GDM1 (cell line): Measurements from ENCODE around the gene RELL2.
A peak's percentile ranks its signal among the peaks of the same experiment; 100 is the strongest.

ENCODE experiments used
- DNase-seq: peaks from one replicate; lab custom pipeline; 2025; lab: John Stamatoyannopoulos, UW

RELL2 gene

DNA sequence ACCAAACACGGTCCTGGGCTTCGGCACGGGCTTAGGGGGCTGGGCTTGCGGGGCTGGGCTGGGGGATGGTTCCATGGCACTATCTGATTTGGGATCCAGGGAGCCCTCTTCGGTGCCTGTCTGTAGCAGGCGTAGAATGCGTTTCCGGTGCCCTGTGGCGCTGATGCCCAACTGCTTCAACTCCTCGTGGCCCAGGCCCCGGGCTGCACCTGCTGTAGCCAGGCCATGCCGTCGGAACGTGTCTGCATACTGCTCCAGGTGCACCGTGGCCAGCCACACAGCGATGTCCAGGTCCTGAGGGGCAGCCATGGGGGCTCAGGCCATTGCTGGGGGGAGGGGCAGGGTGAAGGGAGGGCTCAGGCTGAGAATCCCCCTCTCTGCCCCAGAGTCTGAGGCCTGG, 43.4 kb downstream of the RELL2 start:
- DNase-seq = no peak

DNA sequence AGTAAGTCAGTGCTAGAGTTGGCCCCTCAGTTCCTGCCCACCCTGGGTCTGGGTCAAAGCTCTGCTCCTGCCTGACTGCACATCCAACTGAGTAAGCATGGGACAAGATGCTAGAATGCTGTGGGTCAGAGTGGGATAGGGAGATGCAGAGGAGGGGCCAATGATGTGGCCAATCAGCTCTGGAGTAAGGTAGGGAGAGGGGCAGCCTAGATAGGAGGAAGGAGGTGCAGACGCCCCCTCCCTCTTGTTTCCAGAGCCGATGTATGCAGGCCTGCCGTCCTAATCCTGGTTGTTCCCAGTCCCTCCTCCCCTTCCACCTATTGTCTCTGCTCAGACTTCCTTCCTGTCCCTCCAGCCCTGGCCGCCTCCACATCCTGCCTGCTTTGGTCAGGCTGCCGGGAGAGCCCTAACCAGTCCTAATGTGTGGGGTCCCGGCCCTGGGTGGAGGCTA, 44.0 kb downstream of the RELL2 start:
- DNase-seq = no peak

DNA sequence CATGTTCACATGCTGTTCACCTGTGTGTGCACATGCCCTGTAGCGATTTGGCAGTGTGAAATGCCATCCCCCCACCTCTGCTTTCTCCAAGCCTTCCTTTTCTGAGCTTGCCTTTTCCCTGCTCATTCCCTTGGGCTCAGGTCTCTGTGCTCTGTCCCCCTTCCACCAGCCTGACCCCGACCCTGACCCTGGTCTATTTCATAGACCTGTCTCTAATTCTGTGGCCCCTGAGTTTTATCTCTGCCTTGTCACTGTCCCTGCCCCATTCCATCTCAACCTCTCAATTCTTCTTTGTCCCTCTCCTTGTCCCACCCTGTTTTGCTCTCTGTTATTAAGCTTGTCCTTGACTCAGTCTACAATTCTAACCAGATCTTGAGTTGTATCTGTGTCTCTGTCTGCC, 44.5 kb downstream of the RELL2 start:
- DNase-seq = no peak

DNA sequence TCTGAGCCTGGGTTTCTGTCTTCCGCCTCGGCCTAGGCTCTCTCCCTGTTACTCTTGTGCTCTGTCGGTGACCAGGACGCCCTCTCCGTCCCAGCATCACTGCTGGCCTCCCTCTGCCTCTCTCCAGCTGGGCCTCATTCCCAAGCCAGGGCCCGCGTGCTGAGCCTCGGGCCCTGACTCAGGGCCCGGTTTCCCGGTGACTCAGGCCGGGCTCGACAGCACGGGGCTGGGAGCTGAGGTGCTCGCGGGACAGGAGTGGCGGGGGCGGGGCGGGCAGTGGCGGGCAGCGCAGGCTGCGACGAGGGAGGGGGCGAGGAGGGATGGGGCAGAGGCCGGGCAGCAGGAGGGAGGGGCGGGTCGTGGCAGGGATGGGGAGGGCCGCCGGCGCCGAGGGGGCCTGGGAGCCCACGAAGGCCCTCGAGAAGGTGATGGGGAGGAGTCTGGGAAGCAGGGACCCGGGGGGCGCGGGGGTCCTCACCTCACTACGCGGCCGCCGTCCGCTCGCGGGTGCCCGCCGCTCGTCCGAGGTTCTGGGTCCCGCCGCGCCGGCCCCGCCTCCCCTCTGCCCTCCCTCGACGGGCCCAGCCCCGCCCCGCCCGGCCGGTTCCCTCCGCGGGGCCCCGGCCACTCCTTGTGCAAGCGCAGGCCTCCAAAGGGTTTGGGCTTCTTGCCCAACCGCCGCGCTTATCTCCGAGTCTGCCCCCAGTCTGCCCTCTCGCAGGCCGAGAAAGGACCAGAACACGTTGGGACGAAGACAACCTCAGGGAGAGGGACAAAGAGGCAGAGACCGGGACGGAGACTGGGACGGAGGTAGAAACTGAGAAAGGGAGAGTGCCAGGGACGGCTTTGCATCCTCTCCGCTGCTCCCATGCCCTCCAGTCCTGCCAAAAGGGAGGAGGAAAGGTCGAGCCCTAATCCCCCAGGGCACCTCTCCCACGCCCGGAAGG, 45.2 kb downstream of the RELL2 start, which contains the start of gene ARAP3:
TSS of gene ARAP3 (minus strand) at position 536 of the 947 bp plus-strand sequence. CDS start 1,744 bp downstream, outside the sequence.
- peak; percentile 20 for DNase-seq

DNA sequence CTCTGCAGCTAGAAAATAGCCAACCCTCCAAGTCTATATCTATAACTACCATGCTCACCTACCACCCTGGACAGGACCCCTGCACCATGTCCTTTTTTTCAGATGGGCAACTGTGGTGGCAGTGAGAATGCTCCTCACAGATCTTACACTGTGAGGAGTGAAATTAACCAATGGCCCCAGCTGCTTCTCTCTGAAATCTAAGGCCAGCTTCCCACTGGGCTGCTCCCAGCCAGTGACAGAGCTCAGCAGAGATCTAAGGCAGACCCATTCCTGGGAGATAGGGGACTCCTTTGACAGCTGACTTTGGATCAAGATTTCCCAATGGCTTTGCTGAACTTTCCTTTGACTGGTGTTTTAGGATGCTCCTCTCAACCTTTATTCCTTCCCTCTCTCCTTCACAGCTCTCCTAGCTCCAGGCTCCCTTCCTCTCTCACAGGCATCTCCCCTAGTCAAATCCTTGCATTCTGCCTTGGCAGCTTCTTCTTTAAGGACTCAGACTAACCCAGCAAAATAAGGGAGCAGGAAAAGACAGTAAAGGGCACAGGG, 46.9 kb downstream of the RELL2 start:
- no peak for DNase-seq

DNA sequence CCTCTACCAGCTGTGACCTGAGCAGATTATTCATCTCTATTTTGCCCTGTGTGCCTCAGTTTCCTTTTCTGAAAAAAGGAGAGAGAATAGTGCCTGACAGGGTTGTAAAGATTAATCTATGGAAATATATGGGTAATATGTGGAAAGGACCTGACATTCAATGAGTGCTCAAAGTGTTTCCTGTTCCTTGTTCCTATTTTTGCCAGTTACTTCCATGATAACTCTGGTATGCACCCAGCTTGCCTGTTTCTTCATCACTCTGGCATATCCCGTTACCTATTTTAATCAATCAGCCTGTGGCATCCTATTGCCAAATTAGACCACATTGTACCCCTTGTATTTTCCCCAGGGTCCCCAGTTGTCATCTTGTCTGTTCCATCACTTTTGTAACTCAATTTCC, 48.8 kb downstream of the RELL2 start:
- DNase-seq = no peak

DNA sequence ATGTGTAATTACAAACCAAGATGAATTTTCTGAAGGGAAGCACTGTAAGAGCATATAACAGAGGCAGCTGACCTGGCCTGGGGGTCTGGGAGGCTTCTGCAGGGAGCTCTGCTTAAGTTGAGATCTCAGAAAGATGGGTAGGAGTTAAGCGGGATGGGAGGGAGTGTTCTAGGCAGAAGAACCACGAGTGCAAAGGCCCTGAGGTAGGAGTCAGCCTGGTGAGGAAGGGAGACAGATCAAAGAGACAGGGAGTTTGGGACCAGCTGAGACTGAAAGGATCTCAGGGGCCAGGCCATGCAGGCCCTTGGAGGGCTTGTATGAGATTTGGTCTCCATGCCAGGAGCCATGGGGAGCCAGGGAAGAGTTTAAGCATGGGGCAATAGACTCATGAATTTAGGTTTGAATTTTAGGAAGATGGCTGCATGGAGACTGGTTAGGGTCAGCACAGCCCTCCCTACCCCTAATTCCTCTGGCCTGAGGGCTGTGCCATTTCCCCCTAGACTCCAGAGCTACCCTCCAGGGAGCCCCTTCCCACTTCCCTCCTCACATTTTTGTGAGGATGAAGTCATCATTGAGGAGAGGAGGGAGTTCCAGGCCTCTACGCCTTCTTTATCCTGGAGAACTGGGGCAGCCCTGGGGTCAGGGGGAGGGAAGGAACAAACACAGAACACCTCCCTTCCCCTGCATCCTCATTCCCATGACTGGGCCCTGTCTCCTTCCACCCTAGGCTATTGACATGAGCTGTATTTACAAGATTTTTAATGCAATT, 50.0 kb downstream of the RELL2 start:
- no peak for DNase-seq
